Neural cell (in vitro differentiated cells): ENCODE results near the gene ETV3.

Source experiments
- TF ChIP-seq, protein P1 (sequence below): IDR thresholded peaks from 2 replicates; pipeline ENCODE4 v1.6.1; 2012; ENCODE audit warnings: borderline replicate concordance
- TF ChIP-seq, protein P2 (sequence below): fragments of 450-650 bp; IDR thresholded peaks from 2 replicates; pipeline ENCODE4 v1.5.1; 2014; ENCODE audit warnings: antibody characterized with exemption, mild to moderate bottlenecking, moderate library complexity; ENCODE audit not compliant: poor library complexity, severe bottlenecking

DNA sequence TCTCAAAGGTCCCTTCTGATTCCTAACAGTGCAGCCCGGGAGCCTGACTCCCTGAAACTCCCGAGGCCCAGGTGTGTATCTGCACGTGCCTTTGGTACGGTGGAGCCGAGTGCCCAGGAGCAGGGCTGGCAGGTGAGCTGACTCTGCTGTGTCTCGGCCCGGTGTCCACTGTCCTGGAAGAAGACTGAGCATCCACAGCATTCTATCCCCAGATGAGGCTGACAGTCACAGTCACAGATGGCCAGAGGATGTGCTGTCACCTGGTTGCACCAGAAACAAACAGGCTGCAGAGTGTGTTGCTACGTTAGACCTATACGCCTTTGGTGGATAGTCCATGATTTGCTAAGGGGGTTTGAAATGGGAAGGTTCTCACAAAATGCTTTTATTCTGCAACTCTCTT, 48.4 kb downstream of the ETV3 start:
- TF ChIP-seq, protein P1, sequence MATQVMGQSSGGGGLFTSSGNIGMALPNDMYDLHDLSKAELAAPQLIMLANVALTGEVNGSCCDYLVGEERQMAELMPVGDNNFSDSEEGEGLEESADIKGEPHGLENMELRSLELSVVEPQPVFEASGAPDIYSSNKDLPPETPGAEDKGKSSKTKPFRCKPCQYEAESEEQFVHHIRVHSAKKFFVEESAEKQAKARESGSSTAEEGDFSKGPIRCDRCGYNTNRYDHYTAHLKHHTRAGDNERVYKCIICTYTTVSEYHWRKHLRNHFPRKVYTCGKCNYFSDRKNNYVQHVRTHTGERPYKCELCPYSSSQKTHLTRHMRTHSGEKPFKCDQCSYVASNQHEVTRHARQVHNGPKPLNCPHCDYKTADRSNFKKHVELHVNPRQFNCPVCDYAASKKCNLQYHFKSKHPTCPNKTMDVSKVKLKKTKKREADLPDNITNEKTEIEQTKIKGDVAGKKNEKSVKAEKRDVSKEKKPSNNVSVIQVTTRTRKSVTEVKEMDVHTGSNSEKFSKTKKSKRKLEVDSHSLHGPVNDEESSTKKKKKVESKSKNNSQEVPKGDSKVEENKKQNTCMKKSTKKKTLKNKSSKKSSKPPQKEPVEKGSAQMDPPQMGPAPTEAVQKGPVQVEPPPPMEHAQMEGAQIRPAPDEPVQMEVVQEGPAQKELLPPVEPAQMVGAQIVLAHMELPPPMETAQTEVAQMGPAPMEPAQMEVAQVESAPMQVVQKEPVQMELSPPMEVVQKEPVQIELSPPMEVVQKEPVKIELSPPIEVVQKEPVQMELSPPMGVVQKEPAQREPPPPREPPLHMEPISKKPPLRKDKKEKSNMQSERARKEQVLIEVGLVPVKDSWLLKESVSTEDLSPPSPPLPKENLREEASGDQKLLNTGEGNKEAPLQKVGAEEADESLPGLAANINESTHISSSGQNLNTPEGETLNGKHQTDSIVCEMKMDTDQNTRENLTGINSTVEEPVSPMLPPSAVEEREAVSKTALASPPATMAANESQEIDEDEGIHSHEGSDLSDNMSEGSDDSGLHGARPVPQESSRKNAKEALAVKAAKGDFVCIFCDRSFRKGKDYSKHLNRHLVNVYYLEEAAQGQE, result no peak
- TF ChIP-seq, protein P2, sequence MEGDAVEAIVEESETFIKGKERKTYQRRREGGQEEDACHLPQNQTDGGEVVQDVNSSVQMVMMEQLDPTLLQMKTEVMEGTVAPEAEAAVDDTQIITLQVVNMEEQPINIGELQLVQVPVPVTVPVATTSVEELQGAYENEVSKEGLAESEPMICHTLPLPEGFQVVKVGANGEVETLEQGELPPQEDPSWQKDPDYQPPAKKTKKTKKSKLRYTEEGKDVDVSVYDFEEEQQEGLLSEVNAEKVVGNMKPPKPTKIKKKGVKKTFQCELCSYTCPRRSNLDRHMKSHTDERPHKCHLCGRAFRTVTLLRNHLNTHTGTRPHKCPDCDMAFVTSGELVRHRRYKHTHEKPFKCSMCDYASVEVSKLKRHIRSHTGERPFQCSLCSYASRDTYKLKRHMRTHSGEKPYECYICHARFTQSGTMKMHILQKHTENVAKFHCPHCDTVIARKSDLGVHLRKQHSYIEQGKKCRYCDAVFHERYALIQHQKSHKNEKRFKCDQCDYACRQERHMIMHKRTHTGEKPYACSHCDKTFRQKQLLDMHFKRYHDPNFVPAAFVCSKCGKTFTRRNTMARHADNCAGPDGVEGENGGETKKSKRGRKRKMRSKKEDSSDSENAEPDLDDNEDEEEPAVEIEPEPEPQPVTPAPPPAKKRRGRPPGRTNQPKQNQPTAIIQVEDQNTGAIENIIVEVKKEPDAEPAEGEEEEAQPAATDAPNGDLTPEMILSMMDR, result no peak
